ENCODE results near the gene RANBP6.

RANBP6 gene

GRCh38 chr9:6054280-6055099 is 39.1 kb upstream of the RANBP6 start:
- Histone ChIP-seq H4K8ac (ENCODE audit: low read depth, low read length) (no peak overlapping the region), H3K18ac (ENCODE audit: low read length) (no peak overlapping the region), H2AFZ (ENCODE audit: insufficient read depth, low read length, poor library complexity) (no peak overlapping the region), H3K9ac (ENCODE audit: low read length) (no peak overlapping the region), H2BK12ac (ENCODE audit: low read length) (no peak overlapping the region), H3K27ac (ENCODE audit: low read depth, low read length) (no peak overlapping the region), H3K14ac (ENCODE audit: low read length) (no peak overlapping the region), H3K9me3 (ENCODE audit: insufficient read depth, low read depth, low read length) (no peaks in the 10 kb centered on the region), H4K12ac (ENCODE audit: low read depth, low read length) (no peak overlapping the region), H3K36me3 (ENCODE audit: control insufficient read depth in 1 of 2, insufficient read depth in 2 of 2, low read length in 2 of 2) (no peaks in the 10 kb centered on the region), H3K4me1 (ENCODE audit: control insufficient read depth in 1 of 2, insufficient read depth in 2 of 2, low read length in 2 of 2) (no peaks in the 10 kb centered on the region), H3K4ac (ENCODE audit: low read depth, low read length) (no peak overlapping the region), H3K27me3 (ENCODE audit: insufficient read depth, low read length) (no peaks in the 10 kb centered on the region), H2BK120ac (ENCODE audit: insufficient read depth, low read length, poor library complexity) (no peak overlapping the region), H3K23ac (ENCODE audit: low read length) (no peak overlapping the region), H3K79me2 (ENCODE audit: control insufficient read depth, insufficient read depth, low read length, poor library complexity) (no peaks in the 10 kb centered on the region), H3K79me1 (ENCODE audit: low read length) (no peaks in the 10 kb centered on the region), H3K4me2 (ENCODE audit: low read length) (no peak overlapping the region), H3K4me3 (ENCODE audit: low read depth, low read length) (no peak overlapping the region), H2BK5ac (ENCODE audit: low read depth, low read length, poor library complexity) (no peak overlapping the region), H2AK5ac (ENCODE audit: low read length) (no peak overlapping the region), H4K91ac (ENCODE audit: low read depth, low read length) (no peak overlapping the region)
- WGBS (ENCODE audit: extremely low coverage, insufficient coverage, insufficient read length) = no CpG with 5 or more reads among the region's 3 CpGs
- DNase-seq = peak; percentile 47 to 87

- Histone ChIP-seq H3K14ac (ENCODE audit: low read length) (no peak overlapping the region), H3K4me1 (ENCODE audit: control insufficient read depth in 1 of 2, insufficient read depth in 2 of 2, low read length in 2 of 2) (no peaks in the 10 kb centered on the region), H2AFZ (ENCODE audit: insufficient read depth, low read length, poor library complexity) (no peak overlapping the region), H2BK12ac (ENCODE audit: low read length) (no peak overlapping the region), H4K12ac (ENCODE audit: low read depth, low read length) (no peak overlapping the region), H3K23ac (ENCODE audit: low read length) (no peak overlapping the region), H2BK5ac (ENCODE audit: low read depth, low read length, poor library complexity) (no peak overlapping the region), H3K4me3 (ENCODE audit: low read depth, low read length) (no peak overlapping the region), H4K8ac (ENCODE audit: low read depth, low read length) (no peak overlapping the region), H3K27me3 (ENCODE audit: insufficient read depth, low read length) (no peaks in the 10 kb centered on the region), H2AK5ac (ENCODE audit: low read length) (no peak overlapping the region), H3K79me2 (ENCODE audit: control insufficient read depth, insufficient read depth, low read length, poor library complexity) (no peaks in the 10 kb centered on the region), H3K36me3 (ENCODE audit: control insufficient read depth in 1 of 2, insufficient read depth in 2 of 2, low read length in 2 of 2) (no peaks in the 10 kb centered on the region), H3K18ac (ENCODE audit: low read length) (no peak overlapping the region), H4K91ac (ENCODE audit: low read depth, low read length) (no peak overlapping the region), H3K9ac (ENCODE audit: low read length) (no peak overlapping the region), H3K27ac (ENCODE audit: low read depth, low read length) (no peak overlapping the region), H3K9me3 (ENCODE audit: insufficient read depth, low read depth, low read length) (no peaks in the 10 kb centered on the region), H3K79me1 (ENCODE audit: low read length) (no peaks in the 10 kb centered on the region), H3K4me2 (ENCODE audit: low read length) (no peak overlapping the region), H2BK120ac (ENCODE audit: insufficient read depth, low read length, poor library complexity) (no peak overlapping the region), H3K4ac (ENCODE audit: low read depth, low read length) (no peak overlapping the region)
- peak in 1 of 2 donors; percentile 10 for DNase-seq
- WGBS (ENCODE audit: extremely low coverage, insufficient coverage, insufficient read length) = no CpG with 5 or more reads among the region's 2 CpGs
Observed at GRCh38 chr9:6052293-6052919, 37.0 kb upstream of the RANBP6 start.

GRCh38 chr9:6051511-6051950 is 36.1 kb upstream of the RANBP6 start:
- H3K18ac ChIP-seq (ENCODE audit: low read length) = no peak overlapping the region
- no peak overlapping the region for H2BK5ac ChIP-seq (ENCODE audit: low read depth, low read length, poor library complexity)
- no peak overlapping the region for H2AK5ac ChIP-seq (ENCODE audit: low read length)
- no peak overlapping the region for H3K4me2 ChIP-seq (ENCODE audit: low read length)
- no peak overlapping the region for H3K9ac ChIP-seq (ENCODE audit: low read length)
- H3K9me3 ChIP-seq (ENCODE audit: insufficient read depth, low read depth, low read length) = no peaks in the 10 kb centered on the region
- H2AFZ ChIP-seq (ENCODE audit: insufficient read depth, low read length, poor library complexity) = no peak overlapping the region
- H4K91ac ChIP-seq (ENCODE audit: low read depth, low read length) = no peak overlapping the region
- no peak for DNase-seq
- no peak overlapping the region for H4K12ac ChIP-seq (ENCODE audit: low read depth, low read length)
- H3K36me3 ChIP-seq (ENCODE audit: control insufficient read depth in 1 of 2, insufficient read depth in 2 of 2, low read length in 2 of 2) = no peaks in the 10 kb centered on the region
- H3K23ac ChIP-seq (ENCODE audit: low read length) = no peak overlapping the region
- H2BK120ac ChIP-seq (ENCODE audit: insufficient read depth, low read length, poor library complexity) = no peak overlapping the region
- H3K4me3 ChIP-seq (ENCODE audit: low read depth, low read length) = no peak overlapping the region
- no peaks in the 10 kb centered on the region for H3K79me2 ChIP-seq (ENCODE audit: control insufficient read depth, insufficient read depth, low read length, poor library complexity)
- no peak overlapping the region for H4K8ac ChIP-seq (ENCODE audit: low read depth, low read length)
- H3K27me3 ChIP-seq (ENCODE audit: insufficient read depth, low read length) = no peaks in the 10 kb centered on the region
- no peak overlapping the region for H3K4ac ChIP-seq (ENCODE audit: low read depth, low read length)
- H3K27ac ChIP-seq (ENCODE audit: low read depth, low read length) = no peak overlapping the region
- H2BK12ac ChIP-seq (ENCODE audit: low read length) = no peak overlapping the region
- no peak overlapping the region for H3K14ac ChIP-seq (ENCODE audit: low read length)
- no peaks in the 10 kb centered on the region for H3K79me1 ChIP-seq (ENCODE audit: low read length)
- no peaks in the 10 kb centered on the region for H3K4me1 ChIP-seq (ENCODE audit: control insufficient read depth in 1 of 2, insufficient read depth in 2 of 2, low read length in 2 of 2)
- WGBS (ENCODE audit: extremely low coverage, insufficient coverage, insufficient read length) = no CpG with 5 or more reads among the region's 2 CpGs

DNA sequence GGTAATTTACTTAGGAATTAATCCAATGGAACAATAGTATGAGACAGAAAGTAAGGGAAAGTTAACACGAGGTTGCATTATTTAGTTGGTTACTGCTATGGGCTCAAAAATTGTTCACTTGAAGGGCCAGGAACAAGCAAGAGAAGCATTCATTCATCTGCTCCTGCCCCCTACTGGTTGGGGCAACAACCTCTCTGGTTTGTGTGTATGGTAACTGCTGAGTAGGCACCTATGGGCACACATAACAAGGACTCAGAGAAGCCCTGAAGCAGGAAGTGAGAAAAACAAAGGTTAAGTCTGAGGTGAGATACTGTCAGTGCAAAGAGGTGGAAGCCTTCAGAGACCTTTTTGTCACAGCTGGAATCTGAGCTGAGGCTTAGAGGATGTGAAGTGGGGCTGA is 34.4 kb upstream of the RANBP6 start:
- Histone ChIP-seq H3K4me1 (ENCODE audit: control insufficient read depth in 1 of 2, insufficient read depth in 2 of 2, low read length in 2 of 2) (peaks cover 0 to 2% of the 10 kb centered on the region in 2 experiments), H3K79me1 (ENCODE audit: low read length) (no peaks in the 10 kb centered on the region), H3K4ac (ENCODE audit: low read depth, low read length) (no peak overlapping the region), H3K36me3 (ENCODE audit: control insufficient read depth in 1 of 2, insufficient read depth in 2 of 2, low read length in 2 of 2) (no peaks in the 10 kb centered on the region), H3K9me3 (ENCODE audit: insufficient read depth, low read depth, low read length) (no peaks in the 10 kb centered on the region), H3K14ac (ENCODE audit: low read length) (no peak overlapping the region), H3K4me3 (ENCODE audit: low read depth, low read length) (no peak overlapping the region), H4K12ac (ENCODE audit: low read depth, low read length) (no peak overlapping the region), H2BK120ac (ENCODE audit: insufficient read depth, low read length, poor library complexity) (no peak overlapping the region), H3K18ac (ENCODE audit: low read length) (no peak overlapping the region), H4K91ac (ENCODE audit: low read depth, low read length) (no peak overlapping the region), H3K27ac (ENCODE audit: low read depth, low read length) (no peak overlapping the region), H2AK5ac (ENCODE audit: low read length) (no peak overlapping the region), H3K4me2 (ENCODE audit: low read length) (no peak overlapping the region), H4K8ac (ENCODE audit: low read depth, low read length) (no peak overlapping the region), H3K79me2 (ENCODE audit: control insufficient read depth, insufficient read depth, low read length, poor library complexity) (no peaks in the 10 kb centered on the region), H3K9ac (ENCODE audit: low read length) (no peak overlapping the region), H2AFZ (ENCODE audit: insufficient read depth, low read length, poor library complexity) (no peak overlapping the region), H2BK5ac (ENCODE audit: low read depth, low read length, poor library complexity) (no peak overlapping the region), H2BK12ac (ENCODE audit: low read length) (no peak overlapping the region), H3K23ac (ENCODE audit: low read length) (no peak overlapping the region), H3K27me3 (ENCODE audit: insufficient read depth, low read length) (no peaks in the 10 kb centered on the region)
- peak; percentile 3 to 21 for DNase-seq
- no CpG with 5 or more reads among the region's 1 CpG for WGBS (ENCODE audit: extremely low coverage, insufficient coverage, insufficient read length)
